SKM-1 treated with dmso at 0.1 percent for 144 hours (cell line): Measurements from ENCODE around the gene FAM72B.
"Not testable (repeated sequence)": the region's sequence is repeated elsewhere in the genome, so short reads cannot be mapped to it uniquely, and the experiment has no call there.

ENCODE experiments used
- DNase-seq: peaks from one replicate; lab custom pipeline; 2025; ENCODE audit not compliant: unreplicated experiment; lab: John Stamatoyannopoulos, UW

FAM72B gene

GRCh38 chr1:121156958-121157603 is 27.1 kb downstream of the FAM72B start:
- not testable (repeated sequence) for DNase-seq

GRCh38 chr1:121155671-121156358 is 28.3 kb downstream of the FAM72B start:
- peak; percentile 3 for DNase-seq

- DNase-seq, result not testable (repeated sequence)
Observed at GRCh38 chr1:121154811-121155210, 29.3 kb downstream of the FAM72B start.

GRCh38 chr1:121152788-121153187 is 31.4 kb downstream of the FAM72B start:
- not testable (repeated sequence) for DNase-seq

- not testable (repeated sequence) for DNase-seq
Observed at GRCh38 chr1:121151294-121151693, 32.8 kb downstream of the FAM72B start.

- not testable (repeated sequence) for DNase-seq
Observed at GRCh38 chr1:121148489-121149190, 35.5 kb downstream of the FAM72B start.

GRCh38 chr1:121140393-121140792 is 43.7 kb downstream of the FAM72B start:
- DNase-seq, result not testable (repeated sequence)

GRCh38 chr1:121131494-121131893 is 52.6 kb downstream of the FAM72B start:
- DNase-seq, result not testable (repeated sequence)

- not testable (repeated sequence) for DNase-seq
Observed at GRCh38 chr1:121118480-121118824, 65.7 kb downstream of the FAM72B start.
